COR-L47 (cell line): ENCODE measurements around the gene DNAH17.

Source experiments
- DNase-seq: peaks from one replicate; lab custom pipeline; 2025; lab: John Stamatoyannopoulos, UW

DNAH17 gene

GRCh38 chr17:78450696-78451345, 126.4 kb downstream of the DNAH17 start:
- no peak for DNase-seq

- DNase-seq, result no peak
These were observed 127.1 kb downstream of the DNAH17 start for GRCh38 chr17:78449983-78450595.

GRCh38 chr17:78448356-78448993, 128.7 kb downstream of the DNAH17 start:
- DNase-seq, result no peak

- DNase-seq, result no peak
These were observed 130.4 kb downstream of the DNAH17 start for GRCh38 chr17:78446833-78447232.

GRCh38 chr17:78444392-78444791, 132.8 kb downstream of the DNAH17 start:
- no peak for DNase-seq

GRCh38 chr17:78442648-78443218, 134.5 kb downstream of the DNAH17 start:
- DNase-seq, result no peak

- DNase-seq, result no peak
These were observed 135.8 kb downstream of the DNAH17 start for GRCh38 chr17:78441271-78441971.

GRCh38 chr17:78438694-78439325, 138.4 kb downstream of the DNAH17 start:
- DNase-seq, result no peak

GRCh38 chr17:78438271-78438691, 138.9 kb downstream of the DNAH17 start:
- no peak for DNase-seq

- no peak for DNase-seq
These were observed 139.6 kb downstream of the DNAH17 start for GRCh38 chr17:78437508-78438169.

- DNase-seq, result no peak
These were observed 141.7 kb downstream of the DNAH17 start for GRCh38 chr17:78435330-78436005.

GRCh38 chr17:78434455-78435329, 142.5 kb downstream of the DNAH17 start:
- no peak for DNase-seq

GRCh38 chr17:78433780-78434335, 143.3 kb downstream of the DNAH17 start:
- DNase-seq, result no peak

GRCh38 chr17:78433013-78433727, 144.0 kb downstream of the DNAH17 start:
- DNase-seq, result no peak

GRCh38 chr17:78432226-78433012, 144.8 kb downstream of the DNAH17 start:
- no peak for DNase-seq

GRCh38 chr17:78431692-78431958, 145.6 kb downstream of the DNAH17 start:
- DNase-seq, result no peak

- DNase-seq, result no peak
These were observed 146.1 kb downstream of the DNAH17 start for GRCh38 chr17:78430892-78431691.
